GM18508 (cell line): Measurements from ENCODE around the gene ZNF646.
"Not testable (repeated sequence)": the region's sequence is repeated elsewhere in the genome, so short reads cannot be mapped to it uniquely, and the experiment has no call there.

Experiments used
- ATAC-seq: cut with Tn5 transposase; IDR thresholded peaks from one replicate; pipeline ENCODE4 v1.9.1; 2021; ENCODE audit warnings: moderate number of reproducible peaks; ENCODE audit not compliant: insufficient read depth, unreplicated experiment

The ZNF646 gene

GRCh38 chr16:31083081-31083480, 8.9 kb downstream of the ZNF646 start:
- no peak for ATAC-seq

- ATAC-seq = no peak
Measured at GRCh38 chr16:31083556-31083955, 9.3 kb downstream of the ZNF646 start.

GRCh38 chr16:31083981-31084380, 9.8 kb downstream of the ZNF646 start:
- ATAC-seq = no peak

DNA sequence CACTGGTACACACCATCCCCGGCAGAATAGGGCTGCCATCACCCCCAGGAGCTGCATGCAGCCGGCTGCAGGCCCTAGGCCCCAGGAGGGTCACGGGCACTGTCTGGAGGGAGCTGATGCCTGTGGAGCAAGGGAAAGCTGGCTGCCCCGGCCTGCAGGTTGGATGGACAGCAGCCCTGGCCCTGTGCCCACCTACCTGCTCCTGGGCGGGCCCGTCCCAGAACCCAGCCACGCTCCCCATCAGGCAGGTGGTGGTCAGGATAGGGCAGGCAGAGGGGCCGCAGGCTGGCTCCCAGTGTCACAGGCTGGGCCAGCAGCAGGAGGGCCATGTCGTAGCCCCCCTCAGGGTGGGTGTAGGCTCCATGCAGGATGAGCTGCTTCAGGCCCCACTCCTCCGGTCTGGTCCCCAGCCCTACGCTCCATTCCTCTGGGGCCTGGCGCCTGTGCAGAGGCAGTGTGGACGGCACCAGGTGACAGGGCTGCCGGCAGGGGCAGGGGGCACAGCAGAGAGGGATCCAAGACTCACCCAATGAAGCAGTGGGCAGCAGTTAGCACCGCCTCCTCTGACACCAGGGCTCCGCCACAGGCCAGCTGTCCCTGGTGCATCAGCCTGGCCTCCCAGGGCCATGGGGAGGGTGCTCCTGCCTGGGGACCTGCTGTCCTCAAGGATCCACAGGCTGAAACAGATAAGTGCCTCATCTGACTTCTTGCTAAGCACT, 10.5 kb downstream of the ZNF646 start:
- ATAC-seq = no peak

- ATAC-seq = no peak
Measured at GRCh38 chr16:31085411-31085810, 11.2 kb downstream of the ZNF646 start.

DNA sequence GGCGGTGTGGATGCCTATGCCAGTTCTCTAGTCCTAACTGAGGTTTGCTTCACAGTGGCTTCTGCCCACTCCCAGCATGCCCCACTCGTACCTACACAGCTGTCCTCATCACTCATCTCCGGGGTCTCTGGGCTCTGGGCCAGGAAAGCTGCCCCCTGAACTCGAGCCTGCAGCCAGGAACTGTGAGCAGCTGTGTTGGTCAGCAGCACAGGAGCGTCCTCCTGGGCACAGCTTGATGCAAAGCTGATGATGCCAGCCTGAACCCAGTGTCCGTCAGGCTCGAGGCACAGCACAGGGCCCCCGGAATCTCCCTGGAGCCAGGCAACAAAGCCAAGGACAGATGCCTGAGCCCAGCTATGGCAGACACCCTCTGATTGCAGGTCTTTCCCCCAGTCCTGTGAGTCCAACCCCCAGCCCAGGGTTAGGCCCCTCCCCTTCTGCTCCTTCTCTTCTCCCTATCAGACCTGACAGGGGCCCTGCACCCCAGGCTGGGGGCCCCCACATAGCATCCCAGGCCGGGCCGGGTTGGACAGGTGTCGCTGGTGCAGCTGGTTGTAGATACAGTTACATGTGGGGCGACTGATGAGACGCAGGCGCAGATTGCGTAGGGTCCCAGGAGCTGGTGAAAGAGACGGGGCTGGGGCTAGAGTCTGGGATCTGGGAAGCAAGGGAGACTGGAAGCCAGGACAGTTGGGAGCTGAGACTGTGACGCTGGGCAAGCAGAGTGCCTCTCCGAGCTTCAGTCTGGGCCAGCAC, 11.8 kb downstream of the ZNF646 start:
- no peak for ATAC-seq

- ATAC-seq = no peak
Measured at GRCh38 chr16:31086629-31086906, 12.3 kb downstream of the ZNF646 start.

- no peak for ATAC-seq
Measured at GRCh38 chr16:31087481-31087880, 13.3 kb downstream of the ZNF646 start.

DNA sequence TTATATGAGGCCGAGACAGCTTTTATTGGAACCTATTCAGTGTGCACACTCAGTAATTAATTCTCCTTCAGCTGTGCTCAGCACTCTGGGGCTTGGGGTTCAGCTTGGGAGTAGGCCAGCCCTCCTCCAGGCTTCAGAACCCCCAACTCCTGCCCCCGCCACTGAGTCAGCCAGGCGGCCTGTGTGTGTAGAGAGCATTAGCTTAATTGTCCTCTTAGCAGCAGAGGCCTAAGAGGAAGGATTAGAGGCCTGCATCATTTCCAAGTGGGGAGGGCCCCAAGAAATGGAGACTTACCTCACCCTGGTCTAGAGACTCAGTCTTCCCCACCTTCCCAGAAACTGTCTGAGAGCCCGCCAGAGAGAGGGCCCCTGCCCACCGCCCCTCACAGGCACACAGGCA, 13.7 kb downstream of the ZNF646 start:
- no peak for ATAC-seq

DNA sequence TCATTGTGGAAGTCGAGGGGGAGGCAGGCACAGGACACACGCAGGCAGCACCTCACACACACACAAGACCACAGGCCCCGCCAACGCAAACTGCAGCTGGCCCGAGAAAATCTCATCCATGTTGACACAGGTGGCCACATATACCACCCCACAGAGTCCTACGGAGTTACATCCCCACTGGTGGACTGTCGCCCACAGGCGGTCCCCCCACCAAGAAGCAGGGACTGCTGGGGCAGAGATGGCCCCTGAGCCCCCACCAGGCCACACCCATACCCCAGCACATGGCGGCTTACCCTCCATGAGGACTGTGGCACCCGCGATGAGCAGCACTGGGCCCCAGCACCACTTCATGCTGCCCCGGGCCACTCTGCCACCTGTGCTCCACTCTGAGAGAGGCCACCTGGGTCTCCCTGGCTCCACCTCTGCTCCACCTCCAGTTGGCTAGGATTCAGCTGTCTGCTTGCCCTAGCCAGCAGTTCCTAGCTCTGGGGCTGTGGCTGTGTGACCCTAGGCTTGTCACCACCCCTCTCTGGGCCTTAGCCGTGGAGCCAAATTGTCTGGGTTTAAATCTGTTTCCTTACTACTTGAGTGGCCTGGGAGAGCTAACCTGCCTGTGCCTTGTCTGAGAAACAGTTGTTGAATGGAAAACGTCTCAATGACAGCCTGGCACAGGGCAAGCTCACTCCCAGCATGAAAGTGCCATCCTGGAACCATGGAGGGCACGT, 14.4 kb downstream of the ZNF646 start, which contains the start of gene PRSS53:
Gene PRSS53, minus strand, starts transcription at position 485 of the 725 bp plus-strand sequence. Its CDS starts 134 bp downstream, at position 351.
- ATAC-seq = no peak

DNA sequence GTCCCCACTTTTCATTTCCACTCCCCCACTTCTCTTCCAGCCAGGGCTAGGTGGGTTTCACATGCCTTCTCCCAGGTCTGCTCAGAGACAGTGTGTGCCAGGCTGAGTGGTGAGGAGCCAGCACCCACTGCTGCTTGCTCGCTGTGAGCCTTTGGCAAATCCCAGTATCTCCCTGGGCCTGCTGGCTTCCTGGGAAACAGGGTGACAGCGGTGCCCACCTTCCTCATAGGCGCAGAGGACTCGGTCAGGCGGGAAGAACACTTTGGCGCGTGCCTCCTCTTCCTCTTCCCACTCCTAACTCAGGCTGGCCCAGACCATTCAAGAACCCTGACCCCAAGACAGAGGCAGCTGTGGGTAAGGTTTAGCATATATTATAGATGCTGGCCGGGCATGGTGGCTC, 15.0 kb downstream of the ZNF646 start:
- ATAC-seq = no peak

DNA sequence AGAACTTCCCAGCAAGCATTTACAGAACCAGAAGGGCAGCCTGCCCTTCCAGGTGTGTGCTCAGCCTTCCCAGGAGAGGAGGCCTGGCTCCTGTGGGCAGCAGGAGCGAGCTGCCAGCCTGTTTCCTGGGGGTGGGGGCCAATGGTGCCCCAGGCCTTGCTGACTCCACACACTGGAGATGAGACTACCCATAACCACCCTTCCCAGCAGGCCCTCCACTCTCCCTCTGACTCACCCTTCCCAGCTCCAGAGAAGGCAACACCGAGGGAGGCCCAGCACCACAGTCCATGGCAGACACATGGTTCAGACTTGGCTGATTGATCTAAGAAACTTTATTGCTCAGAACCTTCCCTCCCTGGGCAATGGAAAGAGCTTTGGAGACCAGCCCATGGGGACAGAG, 16.3 kb downstream of the ZNF646 start:
- ATAC-seq = no peak

DNA sequence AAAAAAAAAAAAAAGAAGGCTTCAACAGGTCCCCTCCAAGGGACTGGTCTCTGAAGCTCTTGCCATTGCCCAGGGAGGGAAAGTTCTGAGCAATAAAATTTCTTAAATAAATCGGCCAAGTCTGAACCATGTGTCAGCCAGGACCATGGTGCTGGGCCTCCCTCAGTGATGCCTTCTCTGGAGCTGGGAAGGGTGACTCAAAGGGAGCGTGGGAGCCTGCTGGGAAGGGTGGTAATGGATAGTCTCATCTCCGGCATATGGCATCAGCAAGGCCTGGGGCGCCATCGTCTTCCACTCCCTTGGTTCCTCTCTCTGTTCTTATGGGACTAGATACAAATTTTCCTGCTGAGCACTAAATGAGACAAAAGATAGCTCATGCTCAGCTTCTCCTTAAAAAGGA, 18.1 kb downstream of the ZNF646 start:
- ATAC-seq = no peak

- no peak for ATAC-seq
Measured at GRCh38 chr16:31093132-31093703, 19.0 kb downstream of the ZNF646 start.

DNA sequence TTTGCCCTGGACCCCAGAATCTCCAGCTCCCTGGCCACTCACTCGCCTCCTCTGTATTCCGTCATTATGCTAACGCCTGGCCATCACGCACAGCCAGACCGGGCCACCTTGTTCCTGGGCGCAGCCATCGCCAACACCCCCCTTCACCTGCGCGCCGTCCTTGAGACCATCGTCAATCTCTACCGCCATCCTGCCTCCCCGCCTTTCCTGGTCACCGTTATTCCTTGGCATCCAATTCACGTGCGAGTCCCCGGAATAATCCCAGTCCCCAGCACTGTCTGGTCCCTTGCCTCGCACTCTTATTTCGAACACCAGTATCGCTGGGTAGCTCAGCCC, 19.8 kb downstream of the ZNF646 start:
- ATAC-seq = peak; percentile 5

- peak; percentile 63 for ATAC-seq
Measured at GRCh38 chr16:31094424-31095120, 20.4 kb downstream of the ZNF646 start, which contains the start of gene VKORC1. TSS of gene VKORC1 (minus strand) at chr16:31094797. CDS start at chr16:31094729, 68 bp downstream.

GRCh38 chr16:31099860-31100638, 25.8 kb downstream of the ZNF646 start:
- ATAC-seq = no peak

GRCh38 chr16:31100876-31101641, 26.8 kb downstream of the ZNF646 start:
- not testable (repeated sequence) for ATAC-seq

DNA sequence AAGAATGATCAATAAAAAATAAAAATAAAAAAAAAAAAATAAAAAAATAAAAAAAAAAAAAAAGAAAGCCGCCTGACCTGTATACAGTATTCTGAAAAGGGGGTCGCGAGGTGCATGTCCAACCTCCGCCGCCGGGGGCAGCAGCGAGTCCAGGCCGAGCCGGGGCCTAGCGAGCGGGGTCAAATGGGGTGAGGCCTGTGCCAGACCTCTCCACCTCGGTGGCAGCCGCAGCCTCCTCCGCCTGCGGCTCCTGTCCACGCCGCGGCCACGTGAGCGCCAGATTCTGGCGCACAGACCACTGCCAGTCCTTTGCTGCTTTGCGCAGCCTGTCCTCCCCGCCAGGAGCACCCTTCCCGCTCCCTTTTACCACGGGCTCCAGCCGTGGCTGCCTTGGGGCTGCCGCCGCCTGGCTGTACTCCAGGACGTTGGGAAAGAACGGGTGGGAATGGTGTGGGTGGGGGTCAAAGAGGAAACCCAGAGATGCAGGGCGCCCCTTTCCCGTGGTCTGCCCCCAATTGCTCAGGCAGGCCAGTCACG, 31.5 kb downstream of the ZNF646 start:
- ATAC-seq = no peak
